LNCAP (cell line): ENCODE data around the gene SALL1.

ENCODE experiments used
- TF ChIP-seq, protein P1 (sequence below): fragments of 450-650 bp; IDR thresholded peaks from 2 replicates; pipeline ENCODE4 v1.5.1; 2017; ENCODE audit warnings: mild to moderate bottlenecking

Gene SALL1

GRCh38 chr16:51175081-51175480 lies 24.0 kb upstream of the SALL1 start:
- TF ChIP-seq, protein P1, sequence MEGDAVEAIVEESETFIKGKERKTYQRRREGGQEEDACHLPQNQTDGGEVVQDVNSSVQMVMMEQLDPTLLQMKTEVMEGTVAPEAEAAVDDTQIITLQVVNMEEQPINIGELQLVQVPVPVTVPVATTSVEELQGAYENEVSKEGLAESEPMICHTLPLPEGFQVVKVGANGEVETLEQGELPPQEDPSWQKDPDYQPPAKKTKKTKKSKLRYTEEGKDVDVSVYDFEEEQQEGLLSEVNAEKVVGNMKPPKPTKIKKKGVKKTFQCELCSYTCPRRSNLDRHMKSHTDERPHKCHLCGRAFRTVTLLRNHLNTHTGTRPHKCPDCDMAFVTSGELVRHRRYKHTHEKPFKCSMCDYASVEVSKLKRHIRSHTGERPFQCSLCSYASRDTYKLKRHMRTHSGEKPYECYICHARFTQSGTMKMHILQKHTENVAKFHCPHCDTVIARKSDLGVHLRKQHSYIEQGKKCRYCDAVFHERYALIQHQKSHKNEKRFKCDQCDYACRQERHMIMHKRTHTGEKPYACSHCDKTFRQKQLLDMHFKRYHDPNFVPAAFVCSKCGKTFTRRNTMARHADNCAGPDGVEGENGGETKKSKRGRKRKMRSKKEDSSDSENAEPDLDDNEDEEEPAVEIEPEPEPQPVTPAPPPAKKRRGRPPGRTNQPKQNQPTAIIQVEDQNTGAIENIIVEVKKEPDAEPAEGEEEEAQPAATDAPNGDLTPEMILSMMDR: no peak

- TF ChIP-seq, protein P1: no peak
Observed at GRCh38 chr16:51172368-51172767, 21.3 kb upstream of the SALL1 start.

DNA sequence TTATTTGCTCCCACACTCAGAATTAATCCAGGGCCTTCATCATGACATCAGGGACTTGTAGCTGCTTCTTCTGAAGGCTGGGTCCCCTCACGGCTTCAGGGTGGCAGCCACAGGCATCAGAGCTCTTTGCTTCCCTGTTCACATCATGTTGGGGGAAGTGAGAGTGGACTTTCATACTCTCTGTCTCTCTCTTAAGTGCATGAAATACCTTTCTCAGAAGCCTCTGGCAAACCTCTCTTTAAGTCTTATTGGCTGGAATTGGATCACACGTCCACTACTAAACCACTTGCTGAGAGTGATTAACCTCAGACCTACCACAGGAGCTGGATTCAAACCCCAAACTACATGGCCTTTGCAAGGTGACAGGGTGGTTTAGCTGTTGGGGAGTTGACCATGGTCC lies 17.7 kb upstream of the SALL1 start:
- TF ChIP-seq, protein P1: no peak

DNA sequence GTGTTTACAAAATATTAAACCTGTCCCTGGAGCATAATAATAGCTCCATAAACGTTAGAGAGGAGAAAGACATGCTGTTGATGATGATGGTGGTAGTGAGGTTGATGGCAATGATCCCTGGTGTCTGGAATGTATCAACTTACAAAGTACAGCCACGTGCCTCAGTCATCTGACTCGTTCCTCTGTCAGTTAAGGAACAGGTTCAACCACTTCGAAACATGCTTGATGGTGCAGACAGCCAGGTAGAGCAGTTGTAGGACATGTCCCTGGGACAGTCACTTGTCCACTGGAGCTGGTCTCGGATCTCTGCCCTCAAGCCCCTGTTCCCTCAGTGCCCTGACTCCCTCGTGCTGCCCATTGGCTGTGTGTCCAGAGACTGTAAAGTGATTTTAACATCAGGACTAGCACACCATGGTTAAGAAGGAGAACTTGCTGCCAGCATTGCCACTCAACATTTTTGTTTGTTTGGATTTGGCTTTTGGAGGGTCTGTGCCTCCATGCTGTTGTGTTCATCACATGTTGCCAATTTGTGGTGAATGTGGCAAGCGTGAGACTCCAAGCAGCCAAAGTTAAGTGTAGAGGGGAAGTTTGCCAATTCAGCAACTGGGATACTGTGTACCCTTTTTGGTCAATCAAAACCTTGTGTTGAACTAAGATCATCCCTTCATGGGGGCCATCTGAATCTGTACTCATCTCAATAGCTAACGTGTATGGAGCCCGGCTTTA lies 16.3 kb upstream of the SALL1 start:
- TF ChIP-seq, protein P1: no peak

DNA sequence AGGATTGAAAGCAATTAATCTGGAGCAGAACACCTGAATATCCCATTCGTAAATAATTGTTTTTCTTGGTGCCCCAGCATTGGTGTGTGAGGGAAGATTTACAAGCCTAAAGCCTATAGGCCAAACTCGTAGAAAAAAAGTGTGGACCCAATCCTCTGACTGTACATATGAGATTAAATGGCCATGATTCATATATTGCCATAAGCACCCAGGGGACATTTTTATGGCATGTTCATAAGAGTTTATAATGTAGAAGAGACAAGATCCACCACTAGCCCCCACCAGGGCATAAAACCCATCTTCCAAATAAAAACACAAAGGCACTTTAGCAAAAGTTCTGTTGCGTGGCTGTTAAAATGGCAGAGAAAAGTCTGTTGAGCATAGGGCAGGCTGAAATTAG lies 15.5 kb upstream of the SALL1 start:
- TF ChIP-seq, protein P1: no peak

GRCh38 chr16:51166091-51166490 lies 15.0 kb upstream of the SALL1 start:
- TF ChIP-seq, protein P1: no peak

- TF ChIP-seq, protein P1: no peak
Observed at GRCh38 chr16:51165043-51165442, 14.0 kb upstream of the SALL1 start.

GRCh38 chr16:51164574-51164973 lies 13.5 kb upstream of the SALL1 start:
- TF ChIP-seq, protein P1: no peak
